ENCODE results near the gene SLC66A2.

Gene SLC66A2

DNA sequence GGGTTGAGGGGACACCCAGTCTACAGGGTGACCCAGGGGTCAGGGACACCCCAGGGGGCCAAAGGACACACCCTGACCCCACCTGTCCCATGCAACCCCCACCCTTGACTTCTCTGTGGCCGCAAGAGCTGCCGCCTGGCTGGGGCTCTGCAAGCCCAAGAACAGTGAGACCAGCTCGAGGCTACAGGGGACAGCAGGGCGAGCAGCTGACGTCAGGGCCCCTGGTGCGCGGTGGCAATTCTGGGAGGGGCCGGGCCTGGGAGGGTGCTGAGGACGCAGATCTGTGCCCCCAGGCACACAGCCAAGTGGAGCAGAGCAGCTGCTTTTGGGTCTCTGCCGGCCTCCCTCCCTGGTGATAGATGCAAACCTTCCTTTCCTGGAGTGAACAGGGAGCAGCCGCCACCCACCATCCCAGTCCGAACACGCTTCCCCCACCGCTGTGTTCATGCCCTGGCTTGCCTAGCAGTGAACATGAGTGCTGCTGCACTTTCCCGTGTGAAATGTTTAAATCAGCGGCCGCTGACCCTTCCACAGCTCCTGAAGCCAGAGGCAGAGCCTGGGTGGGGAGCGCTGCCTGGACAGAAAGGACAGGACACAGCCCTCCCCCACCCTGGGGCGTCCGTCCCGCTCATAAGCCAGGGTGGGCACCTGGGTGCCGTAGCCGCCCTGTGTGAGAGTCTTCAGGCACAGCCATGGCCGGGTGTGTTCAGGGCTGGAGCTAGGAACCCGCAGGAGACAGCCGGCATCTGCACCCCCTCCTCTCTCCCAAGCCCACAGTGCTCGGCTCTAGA, 46.9 kb downstream of the SLC66A2 start:
- no peak for DNase-seq (ENCODE audit: low spot score)

DNA sequence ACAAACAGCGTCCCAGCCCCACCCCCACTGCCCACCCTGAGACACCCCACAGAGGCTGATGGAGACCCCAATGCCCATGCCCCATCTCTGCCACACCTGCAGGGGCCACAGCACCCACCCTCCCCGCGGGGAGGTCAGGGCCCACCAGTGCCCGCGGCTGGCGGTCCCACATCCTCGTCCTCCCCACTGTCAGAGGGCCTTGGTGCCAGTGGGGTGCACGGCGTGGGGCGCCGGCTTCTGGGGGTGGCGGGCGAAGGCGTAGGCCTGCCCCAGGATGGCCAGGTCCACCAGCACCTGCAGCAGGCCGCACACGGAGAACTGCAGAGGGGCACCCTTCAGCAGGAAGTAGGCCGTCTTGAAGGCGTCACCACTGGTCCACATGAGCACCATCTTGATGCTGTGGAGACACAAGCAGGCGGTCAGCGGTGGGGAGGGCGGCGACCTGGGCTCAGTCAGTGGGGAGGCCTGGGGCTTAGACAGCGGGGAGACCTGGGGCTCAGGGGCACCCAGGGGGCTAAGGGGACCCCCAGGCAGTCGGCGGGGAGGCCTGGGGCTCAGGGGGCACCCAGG, 47.6 kb downstream of the SLC66A2 start:
- no peak for DNase-seq (ENCODE audit: low spot score)

GRCh38 chr18:79903071-79903635, 48.3 kb downstream of the SLC66A2 start:
- DNase-seq (ENCODE audit: low spot score), result no peak

DNA sequence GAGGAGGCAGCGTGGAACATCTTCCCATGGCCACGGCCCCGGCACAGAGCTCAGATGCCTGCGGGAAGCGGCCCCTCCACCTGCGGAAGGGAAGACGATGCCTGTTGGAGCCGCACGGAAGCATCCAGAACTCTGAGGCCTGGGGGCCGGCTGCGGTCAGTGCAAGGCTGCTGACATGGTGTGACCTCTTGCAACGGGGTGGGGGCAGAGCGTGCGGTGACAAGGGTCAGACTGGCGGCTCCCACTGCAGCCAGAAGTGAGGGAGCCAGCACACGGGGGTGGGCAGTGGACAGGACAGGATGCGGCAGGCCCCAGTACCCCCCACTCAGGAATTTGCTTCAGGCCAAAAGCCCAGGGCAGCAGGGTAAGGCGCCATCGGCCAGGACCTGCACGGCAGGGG, 48.8 kb downstream of the SLC66A2 start:
- no peak for DNase-seq (ENCODE audit: low spot score)

GRCh38 chr18:79902075-79902474, 49.4 kb downstream of the SLC66A2 start:
- DNase-seq (ENCODE audit: low spot score), result no peak

DNA sequence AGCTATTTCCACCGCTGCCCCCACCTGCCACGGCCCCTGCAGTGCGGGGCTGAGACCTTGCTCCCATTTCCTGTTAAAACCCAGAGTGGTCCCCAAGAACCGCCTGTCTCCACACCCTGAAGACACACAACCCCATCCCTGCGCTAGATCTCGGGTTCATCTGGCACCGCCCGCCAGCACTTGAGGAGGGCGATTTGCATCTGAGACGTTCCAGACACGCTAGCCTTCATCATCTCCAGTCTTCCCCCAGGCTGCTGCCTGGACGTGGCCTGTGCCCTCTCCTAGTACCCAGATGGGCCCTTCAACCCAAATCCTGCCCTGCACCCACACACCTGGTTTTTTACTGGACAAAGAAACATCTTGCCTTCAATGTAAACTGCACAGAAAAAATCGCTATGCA, 49.8 kb downstream of the SLC66A2 start:
- DNase-seq (ENCODE audit: low spot score), result no peak

GRCh38 chr18:79900610-79901570, 50.6 kb downstream of the SLC66A2 start:
- no peak for DNase-seq (ENCODE audit: low spot score)

DNA sequence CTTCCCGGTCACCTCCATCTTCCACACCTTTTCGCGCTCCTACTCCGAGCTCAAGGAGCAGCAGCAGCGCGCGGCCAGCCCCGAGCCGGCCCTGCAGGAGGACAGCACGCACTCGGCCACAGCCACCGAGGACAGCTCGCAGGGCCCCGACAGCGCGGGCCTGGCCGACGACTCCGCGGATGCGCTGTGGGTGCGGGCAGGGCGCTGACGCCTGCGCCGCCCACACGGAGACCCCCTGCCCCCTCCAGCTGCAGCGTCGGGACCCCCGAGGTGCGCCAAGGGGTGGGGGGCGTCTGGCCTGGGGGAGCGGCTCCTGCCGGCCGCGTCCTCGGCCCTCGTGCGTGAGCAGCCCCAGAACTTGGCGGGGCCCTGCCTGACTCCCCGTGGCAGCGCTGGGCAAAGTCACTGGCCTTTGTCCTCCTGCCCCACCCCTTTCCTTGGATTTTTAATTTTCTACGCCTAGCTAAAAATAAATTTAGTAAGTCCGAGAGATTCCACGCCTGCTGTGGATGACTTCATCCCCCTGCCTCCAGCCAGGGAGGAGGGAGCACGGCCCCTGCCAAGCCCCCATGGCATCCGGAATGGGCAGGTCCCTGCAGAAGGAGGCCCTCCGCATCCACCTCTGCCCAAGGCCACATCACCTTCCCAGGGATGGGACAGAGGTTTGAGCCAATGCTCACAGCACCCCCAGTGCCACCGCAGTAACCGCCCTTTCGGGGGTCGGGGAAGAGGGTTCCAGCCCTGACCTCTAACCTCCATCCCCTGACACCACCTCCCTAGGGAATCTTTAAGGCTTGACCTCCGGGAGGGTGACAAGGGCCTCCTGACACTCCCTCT, 51.6 kb downstream of the SLC66A2 start:
- DNase-seq (ENCODE audit: low spot score), result no peak

DNA sequence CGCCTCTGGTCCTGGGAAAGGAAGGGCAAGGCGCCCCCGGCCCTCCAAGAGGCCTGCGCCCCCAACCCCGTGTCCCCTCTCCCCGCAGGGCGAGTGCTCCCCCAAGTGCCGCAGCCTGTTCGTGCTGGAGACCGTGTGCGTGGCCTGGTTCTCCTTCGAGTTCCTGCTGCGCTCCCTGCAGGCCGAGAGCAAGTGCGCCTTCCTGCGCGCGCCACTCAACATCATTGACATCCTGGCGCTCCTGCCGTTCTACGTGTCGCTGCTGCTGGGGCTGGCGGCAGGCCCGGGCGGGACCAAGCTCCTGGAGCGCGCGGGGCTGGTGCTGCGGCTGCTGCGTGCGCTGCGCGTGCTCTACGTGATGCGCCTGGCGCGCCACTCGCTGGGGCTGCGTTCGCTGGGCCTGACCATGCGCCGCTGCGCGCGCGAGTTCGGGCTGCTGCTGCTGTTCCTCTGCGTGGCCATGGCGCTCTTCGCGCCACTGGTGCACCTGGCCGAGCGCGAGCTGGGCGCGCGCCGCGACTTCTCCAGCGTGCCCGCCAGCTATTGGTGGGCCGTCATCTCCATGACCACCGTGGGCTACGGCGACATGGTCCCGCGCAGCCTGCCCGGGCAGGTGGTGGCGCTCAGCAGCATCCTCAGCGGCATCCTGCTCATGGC, 52.4 kb downstream of the SLC66A2 start:
- no peak for DNase-seq (ENCODE audit: low spot score)

DNA sequence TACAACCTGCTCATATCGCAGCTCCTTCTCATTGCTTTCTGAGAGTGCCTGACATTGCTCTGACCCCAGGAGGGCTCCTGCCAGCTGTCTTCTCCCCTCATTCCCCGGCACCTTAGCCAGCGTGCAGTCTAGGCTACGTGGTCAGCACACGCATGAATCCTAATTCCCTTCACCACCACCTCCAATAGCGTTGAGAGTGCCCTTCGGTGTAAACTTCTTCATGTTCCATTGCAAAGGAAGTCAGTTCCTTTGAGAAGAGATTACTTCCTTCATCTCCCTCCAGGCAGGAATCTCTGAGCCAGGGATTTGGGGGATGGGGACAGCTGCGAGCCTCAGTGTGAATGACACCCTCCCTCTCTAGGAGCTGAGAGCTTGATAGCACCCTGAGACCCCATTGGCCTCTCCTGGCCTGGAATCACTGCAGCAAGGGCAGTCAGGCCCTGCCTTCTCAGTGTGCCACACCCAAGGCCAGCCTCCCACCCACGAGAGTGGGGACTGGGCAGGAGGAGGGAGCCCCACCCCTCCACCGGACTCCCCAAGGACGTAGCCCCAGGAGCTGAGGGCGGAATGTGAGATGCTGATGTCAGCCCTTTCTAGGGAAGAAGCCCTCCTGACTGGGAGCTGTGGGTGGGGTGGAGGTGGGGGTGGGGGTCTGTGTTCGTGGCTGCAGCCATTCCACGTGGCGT, 53.4 kb downstream of the SLC66A2 start:
- no peak for DNase-seq (ENCODE audit: low spot score)

DNA sequence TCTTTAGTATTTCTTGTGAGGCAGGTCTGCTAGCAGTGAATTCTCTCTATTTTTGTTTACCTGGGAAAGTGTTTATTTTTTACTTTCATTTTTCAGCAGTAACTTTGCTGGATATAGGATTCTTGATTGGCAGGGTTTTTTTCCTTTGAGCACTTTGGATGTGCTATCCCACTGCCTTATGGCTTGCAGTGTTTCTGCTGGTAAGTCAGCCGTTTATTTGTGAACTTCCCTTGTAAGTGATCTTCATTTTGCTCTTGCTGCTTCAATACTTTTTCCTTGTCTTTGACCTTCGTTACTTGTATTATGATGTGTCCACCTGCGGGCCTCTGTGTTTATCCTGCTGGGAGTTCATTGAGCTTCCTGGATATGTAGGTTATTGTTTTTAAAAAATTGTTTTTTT, 54.7 kb downstream of the SLC66A2 start:
- DNase-seq (ENCODE audit: low spot score), result no peak

GRCh38 chr18:79890674-79891073, 60.8 kb downstream of the SLC66A2 start:
- no peak for DNase-seq (ENCODE audit: low spot score)

GRCh38 chr18:79889569-79889968, 61.9 kb downstream of the SLC66A2 start:
- DNase-seq (ENCODE audit: low spot score), result no peak

GRCh38 chr18:79888016-79888415, 63.4 kb downstream of the SLC66A2 start:
- DNase-seq (ENCODE audit: low spot score), result no peak

DNA sequence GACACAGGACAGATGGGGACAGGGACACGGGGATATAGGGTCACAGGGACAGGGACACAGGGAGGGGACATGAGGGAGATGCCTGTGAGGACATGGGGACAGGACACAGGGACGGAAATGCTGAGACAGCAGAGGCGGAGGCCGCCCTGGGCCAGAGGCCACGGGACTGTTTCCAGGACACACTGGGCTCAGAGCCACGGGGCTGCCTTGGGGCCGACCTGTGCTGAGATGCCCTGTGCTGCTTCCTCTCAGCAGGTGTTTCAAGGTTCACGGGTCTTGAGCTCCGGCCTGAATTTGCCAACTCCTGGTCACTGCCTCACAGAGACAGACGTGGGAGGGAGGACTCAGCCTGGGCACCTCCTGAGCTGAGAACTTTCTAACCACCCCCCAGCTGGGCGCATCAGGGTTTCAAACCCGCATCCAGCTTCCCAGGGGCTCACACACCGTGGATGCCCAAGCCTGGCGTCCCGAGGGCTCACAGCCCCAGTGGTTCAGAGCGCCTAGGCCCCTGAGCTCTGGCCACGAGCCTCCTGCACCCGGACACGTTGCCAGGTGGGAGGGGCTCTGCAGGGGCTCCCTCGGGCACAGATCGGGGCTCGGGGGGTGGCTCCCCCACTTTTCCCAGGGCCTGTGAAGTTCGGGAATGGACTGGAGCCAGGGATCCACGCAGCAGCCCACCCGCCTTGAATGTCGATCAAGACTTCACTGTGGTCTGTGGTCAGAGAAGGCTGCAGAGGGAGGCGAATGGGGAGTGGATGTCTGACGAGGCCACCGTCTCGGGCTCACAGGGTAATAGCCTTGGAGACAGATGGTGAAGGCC, 64.1 kb downstream of the SLC66A2 start:
- DNase-seq (ENCODE audit: low spot score), result no peak

DNA sequence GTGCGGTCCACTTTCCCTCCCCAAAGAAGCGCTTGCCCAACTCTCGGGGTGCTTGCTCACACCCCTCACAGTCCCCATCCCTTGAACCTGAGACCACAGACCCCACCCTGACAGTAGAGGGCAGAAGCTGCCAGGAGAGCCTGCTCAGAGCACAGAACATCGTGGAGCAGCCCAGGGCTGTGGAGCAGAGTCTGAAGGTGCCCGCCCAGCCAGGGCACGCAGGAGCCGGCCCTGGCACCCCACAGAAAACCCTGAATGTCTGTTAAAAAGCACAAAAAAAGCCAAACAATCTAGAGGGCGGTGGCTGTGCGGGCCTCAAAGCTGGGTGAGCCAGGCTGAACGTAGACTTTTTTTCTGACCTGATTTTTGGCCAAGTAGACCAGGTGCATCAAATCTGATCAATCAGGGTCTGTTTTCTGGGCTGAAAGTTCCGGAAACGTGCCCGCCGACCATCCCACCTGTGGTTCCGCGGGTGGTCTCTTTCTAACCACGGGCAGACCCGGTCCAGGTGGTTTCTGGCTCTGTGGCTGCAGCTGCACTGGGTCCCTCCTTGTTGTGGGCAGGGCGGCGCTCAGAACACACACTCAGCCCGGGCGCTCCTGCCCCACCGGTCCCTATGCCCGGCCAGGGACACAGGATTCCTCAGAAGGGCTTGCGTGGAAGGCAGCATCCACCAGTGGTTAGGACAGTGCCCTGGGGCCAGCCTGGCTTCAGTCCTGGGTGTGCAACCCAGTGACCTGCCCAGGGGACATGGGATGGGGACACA, 66.3 kb downstream of the SLC66A2 start:
- DNase-seq (ENCODE audit: low spot score), result no peak

GRCh38 chr18:79884294-79884962, 67.0 kb downstream of the SLC66A2 start:
- DNase-seq (ENCODE audit: low spot score), result no peak
